ENCODE data around the gene DDC.
A peak's percentile ranks its signal among the peaks of the same experiment; 100 is the strongest.

The DDC gene

DNA sequence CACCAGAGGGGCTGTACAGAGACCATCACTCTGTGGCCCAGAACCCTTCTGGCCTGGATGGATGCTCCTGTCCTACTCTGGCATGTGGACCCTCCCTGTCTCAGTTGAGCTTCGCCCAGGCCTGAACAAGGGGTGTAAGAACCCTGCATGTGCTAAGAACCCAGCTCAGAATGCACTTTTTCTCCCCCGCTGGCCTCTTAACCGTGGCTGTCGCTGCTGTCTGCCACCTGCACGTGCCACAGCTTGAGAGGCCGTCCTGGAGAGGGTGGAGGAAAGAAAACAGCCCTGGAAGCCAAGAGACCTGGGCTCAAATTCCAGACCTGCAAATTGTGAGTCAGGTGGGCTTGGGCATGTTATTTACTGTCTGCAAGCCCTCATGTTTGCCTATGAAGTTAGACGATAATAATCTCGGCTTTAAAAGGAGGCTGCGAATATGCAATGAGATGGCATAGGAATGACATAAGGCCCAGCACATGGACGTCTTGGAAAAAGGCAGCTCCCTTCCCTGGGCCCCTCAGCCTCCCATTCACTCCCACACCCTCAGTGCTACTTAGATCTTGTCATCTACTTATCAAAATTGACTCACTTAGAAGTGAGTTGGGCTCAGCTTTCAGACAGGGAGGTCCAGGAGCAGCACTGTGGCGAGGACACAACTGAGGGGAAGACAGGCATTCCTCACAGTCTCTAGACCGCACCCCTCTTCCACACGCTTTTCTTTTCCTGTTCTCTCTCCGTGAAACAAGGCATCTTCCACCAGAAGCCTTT is 146.5 kb downstream of the DDC start:
- Mint-ChIP-seq H3K4me3 (no peak overlapping the region), H3K27ac (no peak overlapping the region), H3K4me1 (peaks cover 38% of the 10 kb centered on the region), H3K9me3 (no peaks in the 10 kb centered on the region), H3K27me3 (no peaks in the 10 kb centered on the region)
- DNase-seq, result no peak
- peak; percentile 3 for ATAC-seq

- H3K4me1 Mint-ChIP-seq, result peaks cover 38% of the 10 kb centered on the region
- ATAC-seq, result peak; percentile 91
- DNase-seq, result peak; percentile 56 to 71
- no peaks in the 10 kb centered on the region for H3K9me3 Mint-ChIP-seq
- no peak overlapping the region for H3K4me3 Mint-ChIP-seq
- H3K27me3 Mint-ChIP-seq, result no peaks in the 10 kb centered on the region
- no peak overlapping the region for H3K27ac Mint-ChIP-seq
These were observed 147.1 kb downstream of the DDC start for GRCh38 chr7:50418086-50418515.

DNA sequence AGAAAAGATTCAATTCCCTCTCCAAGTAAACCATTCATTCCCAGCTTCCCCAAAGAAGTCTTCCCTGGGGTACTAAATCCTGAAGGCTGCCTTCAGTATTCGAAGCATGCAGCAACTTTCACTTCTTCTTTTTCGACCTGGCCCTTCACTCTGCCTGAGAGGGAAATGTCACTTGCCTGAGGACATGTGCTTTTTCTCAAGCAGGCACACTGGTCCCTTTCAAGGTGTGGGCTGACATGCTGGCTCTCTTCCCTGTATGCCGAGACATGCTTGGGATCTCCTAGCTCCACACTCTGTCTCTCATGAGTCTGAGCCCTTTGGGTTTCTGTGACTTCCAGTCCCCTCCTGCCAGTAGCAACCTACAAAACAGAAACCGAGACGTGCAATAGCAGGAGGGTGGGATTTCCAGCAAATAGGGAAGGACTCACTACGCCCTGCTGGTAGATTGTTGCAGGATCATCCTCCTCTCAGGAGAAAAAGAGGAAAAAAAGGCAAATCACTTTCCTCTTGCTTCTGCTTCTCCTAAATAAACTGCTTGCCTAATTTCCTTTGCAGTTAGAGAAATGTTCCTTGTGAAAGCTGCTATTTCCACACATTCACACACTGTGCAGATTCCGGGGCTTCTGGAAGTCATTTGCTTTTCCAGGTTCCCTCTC is 148.6 kb downstream of the DDC start:
- H3K27me3 Mint-ChIP-seq, result no peaks in the 10 kb centered on the region
- ATAC-seq (no peak), DNase-seq (no peak)
- no peaks in the 10 kb centered on the region for H3K9me3 Mint-ChIP-seq
- peaks cover 49% of the 10 kb centered on the region for H3K4me1 Mint-ChIP-seq
- peak overlapping the region; percentile 69 to 78 for H3K4me3 Mint-ChIP-seq
- H3K27ac Mint-ChIP-seq, result peak overlapping the region; percentile 82 to 95

- H3K27me3 Mint-ChIP-seq, result no peaks in the 10 kb centered on the region
- no peak for DNase-seq
- H3K4me3 Mint-ChIP-seq, result peak overlapping the region; percentile 69 to 78
- H3K9me3 Mint-ChIP-seq, result no peaks in the 10 kb centered on the region
- H3K27ac Mint-ChIP-seq, result peak overlapping the region in 1 of 2 donors; percentile 65
- peak; percentile 22 for ATAC-seq
- peaks cover 56% of the 10 kb centered on the region for H3K4me1 Mint-ChIP-seq
These were observed 149.3 kb downstream of the DDC start for GRCh38 chr7:50415844-50416364.

DNA sequence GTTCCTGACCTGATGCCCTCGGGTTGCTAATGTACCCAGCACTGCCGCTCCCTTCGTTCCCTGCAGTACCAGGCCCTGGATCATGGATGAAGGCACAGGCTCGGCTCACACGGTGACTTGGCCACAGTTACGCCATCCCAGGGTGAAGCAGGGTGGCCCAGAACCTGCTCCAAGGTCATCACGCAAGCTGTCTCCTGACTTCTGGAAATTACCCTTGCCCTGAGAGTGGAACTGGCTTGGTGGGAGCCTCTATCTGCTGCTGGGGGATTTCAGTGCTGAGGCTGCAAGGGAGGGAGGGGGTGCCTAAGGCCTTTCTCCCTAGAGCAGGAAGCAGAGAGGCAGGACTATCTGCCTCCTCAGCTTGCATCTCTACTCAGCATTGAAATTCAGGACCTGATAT is 151.6 kb downstream of the DDC start:
- Mint-ChIP-seq H3K4me3 (no peak overlapping the region), H3K4me1 (peaks cover 77% of the 10 kb centered on the region), H3K27me3 (no peaks in the 10 kb centered on the region), H3K9me3 (no peaks in the 10 kb centered on the region), H3K27ac (no peak overlapping the region)
- ATAC-seq (no peak), DNase-seq (no peak)

- DNase-seq (no peak), ATAC-seq (no peak)
- Mint-ChIP-seq H3K9me3 (no peaks in the 10 kb centered on the region), H3K4me3 (no peak overlapping the region), H3K27me3 (no peaks in the 10 kb centered on the region), H3K27ac (peak overlapping the region in 1 of 2 donors; percentile 36), H3K4me1 (peaks cover 77% of the 10 kb centered on the region)
These were observed 152.2 kb downstream of the DDC start for GRCh38 chr7:50412973-50413372.

- H3K27ac Mint-ChIP-seq, result peak overlapping the region; percentile 69 to 77
- H3K9me3 Mint-ChIP-seq, result no peaks in the 10 kb centered on the region
- no peak for DNase-seq
- H3K4me1 Mint-ChIP-seq, result peaks cover 77% of the 10 kb centered on the region
- no peaks in the 10 kb centered on the region for H3K27me3 Mint-ChIP-seq
- peak overlapping the region; percentile 65 to 80 for H3K4me3 Mint-ChIP-seq
- ATAC-seq, result peak; percentile 5
These were observed 153.9 kb downstream of the DDC start for GRCh38 chr7:50411332-50411731.

GRCh38 chr7:50409856-50410745 is 155.1 kb downstream of the DDC start:
- no peaks in the 10 kb centered on the region for H3K27me3 Mint-ChIP-seq
- peak; percentile 76 for ATAC-seq
- H3K27ac Mint-ChIP-seq, result peak overlapping the region; percentile 86 to 94
- DNase-seq, result peak; percentile 19 to 60
- H3K4me1 Mint-ChIP-seq, result peaks cover 77% of the 10 kb centered on the region
- peak overlapping the region; percentile 65 to 80 for H3K4me3 Mint-ChIP-seq
- no peaks in the 10 kb centered on the region for H3K9me3 Mint-ChIP-seq
